ENCODE data around the gene C22orf23. TPM values are rescaled to one million over a fixed set of nuclear protein-coding genes. Genes with fewer than 3 reads are reported as not detected.
A peak's percentile ranks its signal among the peaks of the same experiment; 100 is the strongest.

The C22orf23 gene
- total and polyA plus RNA-seq, 2 of the 13 experiments (the other 11 are each of a cell fraction or from before 2014, with no cell fraction given): 0.21 to 0.24 TPM

DNA sequence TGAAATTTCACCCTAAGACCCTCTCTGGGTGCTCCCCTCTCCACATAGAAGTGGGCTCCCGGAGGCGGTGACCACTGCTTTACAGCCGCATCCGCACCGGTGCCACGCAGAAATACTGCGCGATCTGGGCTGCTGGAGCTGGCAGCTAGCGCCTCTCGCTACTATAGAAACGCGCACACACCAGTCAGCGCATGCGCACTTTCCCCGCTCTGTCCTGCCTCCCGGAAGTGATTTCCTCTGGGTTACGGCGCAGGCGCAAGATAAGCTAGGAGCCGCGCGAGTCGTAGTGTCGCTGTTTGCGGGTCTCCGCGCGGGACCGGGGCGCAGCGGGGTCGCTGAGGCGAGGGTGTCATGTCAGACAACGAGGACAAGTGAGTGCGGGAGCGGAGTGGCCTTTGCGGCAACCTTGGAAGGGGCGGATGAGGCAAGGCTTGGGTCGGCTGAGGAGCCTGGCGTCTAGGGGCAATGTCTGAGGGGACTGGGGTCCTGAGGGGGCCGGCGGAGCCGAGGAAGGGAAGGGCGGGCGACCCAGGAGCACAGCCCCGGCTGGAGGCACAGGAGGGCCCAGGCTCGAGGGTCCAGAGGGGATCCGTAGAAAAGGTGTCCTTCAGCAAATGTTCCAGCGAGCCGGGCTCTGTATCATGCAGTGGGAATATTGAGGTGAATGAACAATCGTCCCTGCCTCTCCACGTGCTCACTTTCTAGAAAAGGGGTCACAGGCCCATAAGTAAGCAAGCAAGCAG is at the start of gene C22orf23, which contains the start of gene POLR2F (continued):
- TF ChIP-seq, protein P1, sequence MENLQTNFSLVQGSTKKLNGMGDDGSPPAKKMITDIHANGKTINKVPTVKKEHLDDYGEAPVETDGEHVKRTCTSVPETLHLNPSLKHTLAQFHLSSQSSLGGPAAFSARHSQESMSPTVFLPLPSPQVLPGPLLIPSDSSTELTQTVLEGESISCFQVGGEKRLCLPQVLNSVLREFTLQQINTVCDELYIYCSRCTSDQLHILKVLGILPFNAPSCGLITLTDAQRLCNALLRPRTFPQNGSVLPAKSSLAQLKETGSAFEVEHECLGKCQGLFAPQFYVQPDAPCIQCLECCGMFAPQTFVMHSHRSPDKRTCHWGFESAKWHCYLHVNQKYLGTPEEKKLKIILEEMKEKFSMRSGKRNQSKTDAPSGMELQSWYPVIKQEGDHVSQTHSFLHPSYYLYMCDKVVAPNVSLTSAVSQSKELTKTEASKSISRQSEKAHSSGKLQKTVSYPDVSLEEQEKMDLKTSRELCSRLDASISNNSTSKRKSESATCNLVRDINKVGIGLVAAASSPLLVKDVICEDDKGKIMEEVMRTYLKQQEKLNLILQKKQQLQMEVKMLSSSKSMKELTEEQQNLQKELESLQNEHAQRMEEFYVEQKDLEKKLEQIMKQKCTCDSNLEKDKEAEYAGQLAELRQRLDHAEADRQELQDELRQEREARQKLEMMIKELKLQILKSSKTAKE (CRISPR knock-in tag; IDR thresholded peaks at IDR 0.05; ENCODE audit: borderline replicate concordance): no peak
- TF ChIP-seq ZNF720 (CRISPR knock-in tag; IDR thresholded peaks at IDR 0.05): no peak
- TF ChIP-seq, protein P2, sequence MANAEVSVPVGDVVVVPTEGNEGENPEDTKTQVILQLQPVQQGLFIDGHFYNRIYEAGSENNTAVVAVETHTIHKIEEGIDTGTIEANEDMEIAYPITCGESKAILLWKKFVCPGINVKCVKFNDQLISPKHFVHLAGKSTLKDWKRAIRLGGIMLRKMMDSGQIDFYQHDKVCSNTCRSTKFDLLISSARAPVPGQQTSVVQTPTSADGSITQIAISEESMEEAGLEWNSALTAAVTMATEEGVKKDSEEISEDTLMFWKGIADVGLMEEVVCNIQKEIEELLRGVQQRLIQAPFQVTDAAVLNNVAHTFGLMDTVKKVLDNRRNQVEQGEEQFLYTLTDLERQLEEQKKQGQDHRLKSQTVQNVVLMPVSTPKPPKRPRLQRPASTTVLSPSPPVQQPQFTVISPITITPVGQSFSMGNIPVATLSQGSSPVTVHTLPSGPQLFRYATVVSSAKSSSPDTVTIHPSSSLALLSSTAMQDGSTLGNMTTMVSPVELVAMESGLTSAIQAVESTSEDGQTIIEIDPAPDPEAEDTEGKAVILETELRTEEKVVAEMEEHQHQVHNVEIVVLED (CRISPR knock-in tag; IDR thresholded peaks at IDR 0.05; ENCODE audit: borderline replicate concordance): peak; percentile 7; the same call in 1 of the 2 replicates
- TF ChIP-seq, protein P3, sequence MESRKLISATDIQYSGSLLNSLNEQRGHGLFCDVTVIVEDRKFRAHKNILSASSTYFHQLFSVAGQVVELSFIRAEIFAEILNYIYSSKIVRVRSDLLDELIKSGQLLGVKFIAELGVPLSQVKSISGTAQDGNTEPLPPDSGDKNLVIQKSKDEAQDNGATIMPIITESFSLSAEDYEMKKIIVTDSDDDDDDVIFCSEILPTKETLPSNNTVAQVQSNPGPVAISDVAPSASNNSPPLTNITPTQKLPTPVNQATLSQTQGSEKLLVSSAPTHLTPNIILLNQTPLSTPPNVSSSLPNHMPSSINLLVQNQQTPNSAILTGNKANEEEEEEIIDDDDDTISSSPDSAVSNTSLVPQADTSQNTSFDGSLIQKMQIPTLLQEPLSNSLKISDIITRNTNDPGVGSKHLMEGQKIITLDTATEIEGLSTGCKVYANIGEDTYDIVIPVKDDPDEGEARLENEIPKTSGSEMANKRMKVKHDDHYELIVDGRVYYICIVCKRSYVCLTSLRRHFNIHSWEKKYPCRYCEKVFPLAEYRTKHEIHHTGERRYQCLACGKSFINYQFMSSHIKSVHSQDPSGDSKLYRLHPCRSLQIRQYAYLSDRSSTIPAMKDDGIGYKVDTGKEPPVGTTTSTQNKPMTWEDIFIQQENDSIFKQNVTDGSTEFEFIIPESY (CRISPR knock-in tag; IDR thresholded peaks at IDR 0.05): no peak
- peak; percentile 87 for TF ChIP-seq POLR2G (IDR thresholded peaks at IDR 0.05; ENCODE audit: low read depth, low read length)
- TF ChIP-seq PPARG (CRISPR knock-in tag; conservative IDR thresholded peaks at IDR 0.05): no peak; the same call in 1 of the 2 replicates
- TF ChIP-seq, protein P4, sequence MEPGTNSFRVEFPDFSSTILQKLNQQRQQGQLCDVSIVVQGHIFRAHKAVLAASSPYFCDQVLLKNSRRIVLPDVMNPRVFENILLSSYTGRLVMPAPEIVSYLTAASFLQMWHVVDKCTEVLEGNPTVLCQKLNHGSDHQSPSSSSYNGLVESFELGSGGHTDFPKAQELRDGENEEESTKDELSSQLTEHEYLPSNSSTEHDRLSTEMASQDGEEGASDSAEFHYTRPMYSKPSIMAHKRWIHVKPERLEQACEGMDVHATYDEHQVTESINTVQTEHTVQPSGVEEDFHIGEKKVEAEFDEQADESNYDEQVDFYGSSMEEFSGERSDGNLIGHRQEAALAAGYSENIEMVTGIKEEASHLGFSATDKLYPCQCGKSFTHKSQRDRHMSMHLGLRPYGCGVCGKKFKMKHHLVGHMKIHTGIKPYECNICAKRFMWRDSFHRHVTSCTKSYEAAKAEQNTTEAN (CRISPR knock-in tag; conservative IDR thresholded peaks at IDR 0.05): no peak
- TF ChIP-seq ZNF329 (CRISPR knock-in tag; IDR thresholded peaks at IDR 0.05; ENCODE audit: low read depth): no peak
- no peak for TF ChIP-seq ZNF878 (CRISPR knock-in tag; IDR thresholded peaks at IDR 0.05)
- TF ChIP-seq ZNF83 (CRISPR knock-in tag; IDR thresholded peaks at IDR 0.05; ENCODE audit: borderline replicate concordance): no peak
- no peak for TF ChIP-seq ZNF468 (CRISPR knock-in tag; IDR thresholded peaks at IDR 0.05)
- no peak for TF ChIP-seq ATAD3A (CRISPR knock-in tag; IDR thresholded peaks at IDR 0.05)
- TF ChIP-seq NFYB (CRISPR knock-in tag; IDR thresholded peaks at IDR 0.05): no peak
- TF ChIP-seq ZNF629 (CRISPR knock-in tag; conservative IDR thresholded peaks at IDR 0.05): no peak
- no peak for TF ChIP-seq MAFK (conservative IDR thresholded peaks at IDR 0.05 in 1 of 2, IDR thresholded peaks at IDR 0.05 in 1 of 2; ENCODE audit: low read length in 2 of 2)
- no peak for TF ChIP-seq NR2F6 (IDR thresholded peaks at IDR 0.05)
- TF ChIP-seq NR2F6 (CRISPR knock-in tag; IDR thresholded peaks at IDR 0.05): no peak
- TF ChIP-seq ZNF564 (CRISPR knock-in tag; IDR thresholded peaks at IDR 0.05): no peak
- TF ChIP-seq CAMTA2 (CRISPR knock-in tag; IDR thresholded peaks at IDR 0.05; ENCODE audit: borderline replicate concordance): peak; percentile 35; the same call in 1 of the 2 replicates
- TF ChIP-seq ZZZ3 (CRISPR knock-in tag; IDR thresholded peaks at IDR 0.05; ENCODE audit: borderline replicate concordance): no peak
- no peak for TF ChIP-seq ZNF337 (CRISPR knock-in tag; IDR thresholded peaks at IDR 0.05; ENCODE audit: borderline replicate concordance, low read depth)
- peak; percentile 45; the same call in 1 of the 2 replicates for TF ChIP-seq YEATS4 (CRISPR knock-in tag; IDR thresholded peaks at IDR 0.05; ENCODE audit: borderline replicate concordance)
- no peak for TF ChIP-seq HHEX (CRISPR knock-in tag; IDR thresholded peaks at IDR 0.05)
- no peak for TF ChIP-seq RCOR2 (CRISPR knock-in tag; IDR thresholded peaks at IDR 0.05)

All from HepG2 (cell line).